ENCODE results near the gene POMGNT2.

Gene POMGNT2

GRCh38 chr3:43102773-43103480 lies 3.0 kb downstream of the POMGNT2 start:
- no peak for DNase-seq

GRCh38 chr3:43098761-43099160 lies 7.1 kb downstream of the POMGNT2 start:
- no peak for DNase-seq

- no peak for DNase-seq
Measured at GRCh38 chr3:43097400-43098080, 8.3 kb downstream of the POMGNT2 start.

- no peak for DNase-seq
Measured at GRCh38 chr3:43096761-43097160, 9.1 kb downstream of the POMGNT2 start.

- DNase-seq, result no peak
Measured at GRCh38 chr3:43095370-43095769, 10.5 kb downstream of the POMGNT2 start.

GRCh38 chr3:43094851-43095250 lies 11.0 kb downstream of the POMGNT2 start:
- DNase-seq, result no peak

GRCh38 chr3:43094381-43094780 lies 11.5 kb downstream of the POMGNT2 start:
- DNase-seq, result no peak

- no peak for DNase-seq
Measured at GRCh38 chr3:43093974-43094373, 11.9 kb downstream of the POMGNT2 start.

- DNase-seq, result no peak
Measured at GRCh38 chr3:43093006-43093405, 12.9 kb downstream of the POMGNT2 start.

- DNase-seq, result no peak
Measured at GRCh38 chr3:43091481-43091880, 14.4 kb downstream of the POMGNT2 start.

- DNase-seq, result no peak
Measured at GRCh38 chr3:43090238-43090637, 15.6 kb downstream of the POMGNT2 start.

GRCh38 chr3:43089081-43089480 lies 16.8 kb downstream of the POMGNT2 start:
- no peak for DNase-seq

- no peak for DNase-seq
Measured at GRCh38 chr3:43087249-43087776, 18.6 kb downstream of the POMGNT2 start.

- no peak for DNase-seq
Measured at GRCh38 chr3:43086460-43087165, 19.3 kb downstream of the POMGNT2 start.

- no peak for DNase-seq
Measured at GRCh38 chr3:43082457-43082856, 23.4 kb downstream of the POMGNT2 start.

- no peak for DNase-seq
Measured at GRCh38 chr3:43081796-43082195, 24.1 kb downstream of the POMGNT2 start.

- no peak for DNase-seq
Measured at GRCh38 chr3:43080726-43081568, 24.9 kb downstream of the POMGNT2 start.

- DNase-seq, result no peak
Measured at GRCh38 chr3:43079536-43080332, 26.1 kb downstream of the POMGNT2 start.

- no peak for DNase-seq
Measured at GRCh38 chr3:43077707-43078106, 28.2 kb downstream of the POMGNT2 start.

GRCh38 chr3:43077261-43077660 lies 28.6 kb downstream of the POMGNT2 start:
- no peak for DNase-seq

GRCh38 chr3:43076857-43077256 lies 29.0 kb downstream of the POMGNT2 start:
- DNase-seq, result no peak

All from eye (tissue), 1 donor.